ENCODE results near the gene ZBTB7B. TPM values are rescaled to one million over a fixed set of nuclear protein-coding genes. Genes with fewer than 3 reads are reported as not detected.

The ZBTB7B gene
- total RNA-seq, 1 experiment from 2014 or later = 38.3 TPM

DNA sequence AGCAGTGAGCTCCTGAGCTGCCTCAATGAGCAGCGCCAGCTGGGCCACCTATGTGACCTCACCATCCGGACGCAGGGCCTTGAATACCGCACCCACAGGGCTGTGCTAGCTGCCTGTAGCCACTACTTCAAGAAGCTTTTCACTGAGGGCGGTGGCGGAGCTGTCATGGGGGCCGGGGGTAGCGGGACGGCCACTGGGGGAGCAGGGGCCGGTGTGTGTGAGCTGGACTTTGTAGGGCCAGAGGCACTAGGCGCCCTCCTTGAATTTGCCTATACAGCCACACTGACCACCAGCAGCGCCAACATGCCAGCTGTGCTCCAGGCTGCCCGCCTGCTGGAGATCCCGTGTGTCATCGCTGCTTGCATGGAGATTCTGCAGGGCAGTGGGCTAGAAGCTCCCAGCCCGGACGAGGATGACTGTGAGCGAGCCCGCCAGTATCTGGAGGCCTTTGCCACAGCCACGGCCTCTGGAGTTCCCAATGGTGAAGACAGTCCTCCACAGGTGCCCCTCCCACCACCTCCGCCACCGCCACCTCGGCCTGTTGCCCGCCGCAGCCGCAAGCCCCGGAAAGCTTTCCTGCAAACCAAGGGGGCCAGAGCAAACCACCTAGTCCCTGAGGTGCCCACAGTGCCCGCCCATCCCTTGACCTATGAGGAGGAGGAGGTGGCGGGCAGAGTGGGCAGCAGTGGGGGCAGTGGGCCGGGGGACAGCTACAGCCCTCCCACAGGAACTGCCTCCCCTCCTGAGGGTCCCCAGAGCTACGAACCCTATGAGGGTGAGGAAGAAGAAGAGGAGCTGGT is 12.3 kb downstream of the ZBTB7B start:
- no peak overlapping the region for H3K4ac ChIP-seq (ENCODE audit: low read depth, low read length)
- no peak overlapping the region for H2BK20ac ChIP-seq (ENCODE audit: low read depth, low read length, poor library complexity, severe bottlenecking)
- no peak overlapping the region for H3K56ac ChIP-seq (ENCODE audit: insufficient read length, low read depth, low read length)
- H3K79me1 ChIP-seq (ENCODE audit: insufficient read depth, low read depth, low read length, poor library complexity, severe bottlenecking) = no peaks in the 10 kb centered on the region
- H3K23ac ChIP-seq (ENCODE audit: insufficient read length, low read depth, low read length) = no peak overlapping the region
- no peak overlapping the region for H4K91ac ChIP-seq (ENCODE audit: insufficient read length, low read depth, low read length)
- TF ChIP-seq, protein P1, sequence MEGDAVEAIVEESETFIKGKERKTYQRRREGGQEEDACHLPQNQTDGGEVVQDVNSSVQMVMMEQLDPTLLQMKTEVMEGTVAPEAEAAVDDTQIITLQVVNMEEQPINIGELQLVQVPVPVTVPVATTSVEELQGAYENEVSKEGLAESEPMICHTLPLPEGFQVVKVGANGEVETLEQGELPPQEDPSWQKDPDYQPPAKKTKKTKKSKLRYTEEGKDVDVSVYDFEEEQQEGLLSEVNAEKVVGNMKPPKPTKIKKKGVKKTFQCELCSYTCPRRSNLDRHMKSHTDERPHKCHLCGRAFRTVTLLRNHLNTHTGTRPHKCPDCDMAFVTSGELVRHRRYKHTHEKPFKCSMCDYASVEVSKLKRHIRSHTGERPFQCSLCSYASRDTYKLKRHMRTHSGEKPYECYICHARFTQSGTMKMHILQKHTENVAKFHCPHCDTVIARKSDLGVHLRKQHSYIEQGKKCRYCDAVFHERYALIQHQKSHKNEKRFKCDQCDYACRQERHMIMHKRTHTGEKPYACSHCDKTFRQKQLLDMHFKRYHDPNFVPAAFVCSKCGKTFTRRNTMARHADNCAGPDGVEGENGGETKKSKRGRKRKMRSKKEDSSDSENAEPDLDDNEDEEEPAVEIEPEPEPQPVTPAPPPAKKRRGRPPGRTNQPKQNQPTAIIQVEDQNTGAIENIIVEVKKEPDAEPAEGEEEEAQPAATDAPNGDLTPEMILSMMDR (conservative IDR thresholded peaks at IDR 0.05) = no peak
- no peak overlapping the region for H4K5ac ChIP-seq (ENCODE audit: insufficient read length, low read depth, low read length)
- no CpG with 5 or more reads among the region's 31 CpGs for WGBS (ENCODE audit: extremely low coverage, insufficient read length, low lambda C conversion rate)
- H3K23me2 ChIP-seq (ENCODE audit: insufficient read length, low read depth, low read length, poor library complexity, severe bottlenecking) = no peaks in the 10 kb centered on the region
- H3T11ph ChIP-seq (ENCODE audit: low read length) = no peak overlapping the region
- Mint-ChIP-seq H3K9me3 (no peaks in the 10 kb centered on the region; a peak in 1 of 5 replicates), H3K36me3 (ENCODE audit: insufficient read depth in 1 of 3, low read depth in 3 of 3) (peaks cover 8 to 39% (median 23%) of the 10 kb centered on the region in 3 experiments; a peak in 6 of 7 replicates), H3K4me1 (peaks cover 38 to 66% of the 10 kb centered on the region in 2 experiments), H3K27me3 (ENCODE audit: low read depth) (no peaks in the 10 kb centered on the region), H3K27ac (no peak overlapping the region), H3K4me3 (no peak overlapping the region)
- H4K8ac ChIP-seq (replicated peaks; ENCODE audit: insufficient read length, low read depth, low read length) = no peak overlapping the region
- H3K27me3 ChIP-seq (ENCODE audit: insufficient read depth, low read length) = no peaks in the 10 kb centered on the region
- no peaks in the 10 kb centered on the region for H3K9me3 ChIP-seq (ENCODE audit: control insufficient read depth, low read depth, low read length)
- H3K79me2 ChIP-seq (ENCODE audit: insufficient read depth, low read length) = no peaks in the 10 kb centered on the region; the same call in 1 of the 2 replicates
- H2BK5ac ChIP-seq (ENCODE audit: insufficient read length, low read length) = no peak overlapping the region
- no peak overlapping the region for H3K14ac ChIP-seq (ENCODE audit: insufficient read depth, low read length)
- H4K20me1 ChIP-seq (ENCODE audit: control insufficient read depth, insufficient read depth, insufficient read length) = no peaks in the 10 kb centered on the region
- H2AK5ac ChIP-seq (ENCODE audit: insufficient read length, low read length) = no peak overlapping the region
- H2BK15ac ChIP-seq (ENCODE audit: low read depth, low read length) = no peak overlapping the region
- H3K4me1 ChIP-seq (ENCODE audit: insufficient read depth, low read length) = peaks cover 3% of the 10 kb centered on the region; the same call in 1 of the 2 replicates
- no peak overlapping the region for H2BK12ac ChIP-seq (ENCODE audit: insufficient read length, low read depth, low read length)
- no peak overlapping the region for H2BK120ac ChIP-seq (ENCODE audit: low read depth, low read length, poor library complexity, severe bottlenecking)
- no peak overlapping the region for H3K27ac ChIP-seq (ENCODE audit: insufficient read length, low read depth, low read length)
- H3K9ac ChIP-seq (ENCODE audit: extremely low read depth, insufficient read length, low read length) = no peak overlapping the region
- no peak overlapping the region for H3K18ac ChIP-seq (ENCODE audit: insufficient read length, low read depth, low read length)
- no peak overlapping the region for H2AFZ ChIP-seq (ENCODE audit: low read length)
- H3K4me2 ChIP-seq (ENCODE audit: insufficient read depth, insufficient read length, low read length) = no peak overlapping the region
- DNase-seq = no peak
